ENCODE measurements around the gene ANKRD12.

ANKRD12 gene

GRCh38 chr18:9296233-9297006, 159.8 kb downstream of the ANKRD12 start:
- DNase-seq = no peak

DNA sequence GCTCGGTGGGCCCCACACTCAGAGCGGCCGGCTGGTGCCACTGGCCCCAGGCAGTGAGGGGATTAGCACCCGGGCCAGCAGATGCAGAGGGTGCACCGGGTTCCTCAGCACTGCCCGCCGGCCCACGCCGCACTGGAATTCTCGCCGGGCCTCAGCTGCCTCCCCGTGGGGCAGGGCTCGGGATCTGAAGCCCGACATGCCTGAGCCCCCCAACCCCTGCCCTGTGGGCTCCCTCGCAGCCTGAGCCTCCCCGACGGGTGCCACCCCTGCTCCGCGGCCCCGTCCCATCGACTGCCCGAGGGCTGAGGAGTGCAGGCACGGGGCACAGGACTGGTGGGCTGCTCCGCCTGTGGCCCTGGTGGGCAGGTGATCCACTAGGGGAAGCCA, 160.4 kb downstream of the ANKRD12 start:
- no peak for DNase-seq

DNA sequence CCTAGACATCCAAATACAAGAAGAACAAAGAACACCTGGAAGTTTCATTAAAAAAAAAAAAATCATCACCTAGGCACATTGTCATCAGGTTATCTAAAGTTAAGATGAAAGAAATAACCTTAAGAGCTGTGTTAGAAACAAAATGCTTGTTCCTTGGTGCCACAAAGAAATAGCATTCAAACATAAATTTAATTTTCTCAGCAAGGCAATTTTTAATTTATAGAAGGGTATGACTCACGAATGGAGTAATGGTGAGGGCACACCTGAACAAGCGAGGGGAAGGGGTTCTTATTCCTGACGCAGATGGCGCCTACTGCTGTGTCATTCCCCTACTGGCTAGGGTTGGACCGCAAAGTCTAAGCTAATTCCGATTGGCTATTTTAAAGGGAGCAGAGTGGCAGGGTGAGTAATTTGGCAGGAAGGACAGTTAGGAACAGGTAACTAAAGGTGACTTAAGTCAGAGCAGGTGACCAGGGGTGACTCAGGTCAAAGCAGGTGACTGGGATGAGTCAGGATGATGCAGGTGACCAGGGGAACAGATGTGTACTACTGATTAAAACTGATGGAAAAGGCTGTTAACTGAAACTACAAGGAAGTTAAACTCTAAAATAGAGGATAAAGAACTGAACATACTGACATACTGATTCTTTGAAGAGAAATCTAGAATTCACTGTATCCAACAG, 167.9 kb downstream of the ANKRD12 start:
- DNase-seq = no peak

GRCh38 chr18:9319333-9319732, 182.8 kb downstream of the ANKRD12 start:
- DNase-seq = no peak

GRCh38 chr18:9321017-9321452, 184.5 kb downstream of the ANKRD12 start:
- no peak for DNase-seq

DNA sequence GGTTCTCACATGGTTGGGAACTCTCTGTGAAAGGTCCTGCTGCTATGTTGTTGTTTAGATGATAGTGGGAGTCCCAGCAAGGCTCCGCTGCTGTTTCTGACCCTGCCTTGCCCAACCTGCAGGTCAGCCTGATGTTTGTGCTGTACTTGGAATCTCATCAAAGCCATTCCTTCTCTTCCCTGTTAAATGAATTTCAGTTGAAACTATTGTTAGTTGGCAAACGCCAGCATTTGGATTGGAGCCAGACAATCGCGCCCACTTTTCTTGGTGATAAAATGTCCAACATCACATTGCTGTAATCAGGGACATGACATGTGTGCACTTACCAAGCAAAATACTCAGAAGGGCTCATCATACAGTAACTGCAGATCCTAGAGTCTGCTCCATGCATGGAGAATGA, 185.2 kb downstream of the ANKRD12 start:
- no peak for DNase-seq

DNA sequence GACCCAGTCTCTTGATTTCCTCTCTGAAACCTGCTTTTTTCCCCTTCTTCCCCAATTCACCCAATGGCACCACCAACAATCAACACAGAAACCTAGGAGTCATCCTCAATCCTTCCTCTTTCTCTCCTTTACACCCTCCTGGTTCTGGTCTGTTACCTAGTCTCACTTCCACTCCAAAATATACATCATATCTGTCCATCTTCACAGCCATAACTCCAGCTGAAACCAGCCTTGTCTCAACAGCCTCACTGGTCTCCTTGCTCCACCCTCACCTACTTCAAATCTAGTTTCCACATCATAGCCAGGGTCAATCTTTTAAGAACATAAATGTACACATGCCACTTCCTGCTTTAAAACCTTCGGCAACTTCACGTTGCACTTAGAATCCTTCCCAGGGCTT, 186.2 kb downstream of the ANKRD12 start:
- peak; percentile 74 for DNase-seq

DNA sequence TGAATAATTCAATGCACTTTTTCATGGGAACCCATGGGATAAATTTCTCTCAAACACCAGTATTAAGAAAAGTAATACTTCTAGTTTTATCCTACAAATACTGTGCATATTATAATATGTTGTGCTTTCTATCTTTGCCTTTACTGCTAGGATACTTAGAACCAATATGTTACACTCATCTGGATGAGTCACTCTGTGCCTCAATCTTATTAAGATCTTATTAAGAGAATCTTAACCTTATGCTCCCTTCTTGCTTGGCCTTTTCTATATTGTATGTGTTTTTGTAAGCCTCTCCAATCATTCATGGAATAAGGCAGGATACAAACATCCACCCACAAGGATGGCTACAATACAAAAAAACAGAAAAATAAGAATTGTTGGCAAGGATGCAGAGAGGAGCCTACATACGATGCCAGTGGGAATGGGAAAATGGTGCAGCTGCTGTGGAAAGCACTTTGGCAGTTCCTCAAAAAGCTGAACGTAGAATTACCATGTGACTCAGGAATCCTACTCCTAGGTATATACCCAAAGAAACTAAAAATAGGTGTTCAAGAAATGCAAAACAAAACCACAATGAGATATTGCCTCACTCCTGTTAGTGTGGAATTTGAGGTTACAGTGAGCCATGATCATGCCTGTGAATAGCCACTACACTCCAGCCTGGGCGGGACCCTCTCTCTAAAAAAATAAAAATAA, 187.3 kb downstream of the ANKRD12 start:
- DNase-seq = peak; percentile 20

DNA sequence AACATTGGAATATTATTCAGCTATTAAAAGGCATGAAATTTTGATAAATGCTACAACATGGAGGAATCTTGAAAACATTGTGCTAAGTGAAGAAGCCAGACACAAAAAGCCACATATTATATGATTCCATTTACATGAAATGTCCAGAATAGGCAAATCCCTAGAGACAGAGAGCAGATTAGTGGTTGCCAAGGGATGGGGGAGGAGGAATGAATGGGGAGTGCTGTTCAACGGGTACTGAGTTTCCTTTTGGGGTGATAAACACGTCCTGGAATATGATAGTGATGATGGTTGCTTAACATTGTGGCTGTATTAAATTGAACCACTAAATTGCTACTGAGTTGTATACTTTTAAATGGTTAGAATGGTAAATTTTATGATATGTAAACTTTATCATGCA, 189.1 kb downstream of the ANKRD12 start:
- DNase-seq = no peak

- no peak for DNase-seq
These were observed 192.2 kb downstream of the ANKRD12 start for GRCh38 chr18:9328776-9329175.

- no peak for DNase-seq
These were observed 192.9 kb downstream of the ANKRD12 start for GRCh38 chr18:9329471-9329870.

DNA sequence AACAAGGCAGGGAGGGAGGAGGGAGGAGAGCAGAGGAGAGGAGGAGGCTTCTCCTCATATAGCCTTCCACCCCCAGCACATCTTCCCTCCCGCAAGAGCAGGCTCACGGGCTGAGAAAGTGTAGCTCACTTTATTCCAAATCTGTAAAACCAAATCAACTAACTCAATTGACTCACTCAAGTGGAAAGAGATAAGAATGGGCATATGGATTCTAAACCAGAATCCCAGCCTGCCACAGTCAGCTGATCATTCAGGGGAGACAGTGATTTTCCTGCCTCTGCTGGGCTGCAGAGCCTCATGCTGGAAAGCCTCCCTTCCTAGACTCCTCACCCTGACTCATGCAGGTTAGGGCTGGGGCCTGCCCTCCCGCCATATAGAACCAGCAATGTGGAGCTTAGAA, 193.8 kb downstream of the ANKRD12 start:
- DNase-seq = no peak

GRCh38 chr18:9333441-9334328, 197.1 kb downstream of the ANKRD12 start:
- DNase-seq = no peak

DNA sequence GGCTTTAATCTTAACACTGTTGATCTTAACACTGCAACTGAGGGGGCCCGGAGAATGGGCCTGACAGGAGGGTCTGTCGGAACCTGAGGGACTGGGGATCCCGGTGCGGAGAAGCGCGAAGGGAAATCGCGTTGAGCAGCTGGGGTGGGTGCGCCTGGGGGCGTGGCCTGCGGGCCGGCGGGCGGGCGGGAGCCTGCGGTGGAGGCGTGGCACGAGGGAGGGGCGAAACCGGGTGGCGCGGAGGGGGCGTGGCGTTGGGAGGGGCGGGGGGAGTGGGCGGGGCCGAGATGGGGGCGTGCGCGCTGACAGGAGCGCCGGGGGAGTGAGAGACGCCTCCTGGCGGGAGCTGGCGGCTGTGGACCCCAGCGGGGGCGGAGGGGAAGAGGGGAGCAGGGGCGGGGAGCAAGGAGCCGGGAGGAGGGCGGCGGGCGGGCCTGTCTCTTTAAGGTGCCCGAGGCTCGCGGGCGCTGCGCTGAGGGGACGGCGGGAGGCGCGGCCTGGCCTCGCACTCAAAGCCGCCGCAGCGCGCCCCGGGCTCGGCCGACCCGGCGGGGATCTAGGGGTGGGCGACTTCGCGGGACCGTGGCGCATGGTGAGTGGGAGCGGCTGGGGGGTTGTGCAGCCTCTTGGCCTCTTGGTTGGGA, 197.9 kb downstream of the ANKRD12 start, which contains the start of gene TWSG1:
TSS of gene TWSG1 (plus strand) at position 445 of the 644 bp plus-strand sequence. CDS start 2,457 bp downstream, outside the sequence.
- peak; percentile 80 for DNase-seq

DNA sequence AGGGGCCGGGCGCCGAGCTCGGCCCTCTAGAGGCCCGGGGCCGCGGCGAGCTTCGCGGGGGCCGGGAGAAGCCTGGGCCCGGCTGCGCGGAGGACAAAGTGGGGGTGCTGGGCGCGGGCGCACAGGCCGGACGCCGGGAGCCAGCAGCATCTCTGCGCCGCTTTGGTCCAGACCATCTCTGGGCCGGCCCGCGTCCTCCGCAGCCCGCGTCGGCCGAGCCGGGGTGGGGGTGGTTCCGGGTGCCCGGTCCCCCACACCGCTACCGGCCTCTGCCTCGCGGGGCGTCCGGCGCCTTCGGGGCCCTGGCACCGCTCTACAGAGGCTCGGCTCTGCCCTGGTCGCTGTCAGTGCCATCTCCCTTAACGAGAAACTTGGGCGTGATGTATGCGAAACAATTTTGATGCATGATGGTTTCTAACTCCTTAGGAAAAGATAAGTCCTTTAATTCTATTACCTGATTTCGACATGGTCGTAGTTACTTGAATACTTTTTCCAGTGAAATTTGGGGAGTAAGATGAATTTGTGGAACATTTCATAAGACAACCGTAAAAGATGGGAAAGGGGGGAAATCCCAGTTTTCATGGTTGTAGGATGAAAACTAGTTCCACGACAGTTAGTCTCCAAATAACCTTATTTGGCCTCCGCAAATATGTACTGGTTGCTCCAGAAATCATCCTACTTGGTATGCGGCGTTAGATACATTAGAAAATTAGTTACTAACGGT, 198.6 kb downstream of the ANKRD12 start:
- no peak for DNase-seq

Measured in MV-4-11 (cell line).